ENCODE data around the gene NCBP3.

NCBP3 gene

DNA sequence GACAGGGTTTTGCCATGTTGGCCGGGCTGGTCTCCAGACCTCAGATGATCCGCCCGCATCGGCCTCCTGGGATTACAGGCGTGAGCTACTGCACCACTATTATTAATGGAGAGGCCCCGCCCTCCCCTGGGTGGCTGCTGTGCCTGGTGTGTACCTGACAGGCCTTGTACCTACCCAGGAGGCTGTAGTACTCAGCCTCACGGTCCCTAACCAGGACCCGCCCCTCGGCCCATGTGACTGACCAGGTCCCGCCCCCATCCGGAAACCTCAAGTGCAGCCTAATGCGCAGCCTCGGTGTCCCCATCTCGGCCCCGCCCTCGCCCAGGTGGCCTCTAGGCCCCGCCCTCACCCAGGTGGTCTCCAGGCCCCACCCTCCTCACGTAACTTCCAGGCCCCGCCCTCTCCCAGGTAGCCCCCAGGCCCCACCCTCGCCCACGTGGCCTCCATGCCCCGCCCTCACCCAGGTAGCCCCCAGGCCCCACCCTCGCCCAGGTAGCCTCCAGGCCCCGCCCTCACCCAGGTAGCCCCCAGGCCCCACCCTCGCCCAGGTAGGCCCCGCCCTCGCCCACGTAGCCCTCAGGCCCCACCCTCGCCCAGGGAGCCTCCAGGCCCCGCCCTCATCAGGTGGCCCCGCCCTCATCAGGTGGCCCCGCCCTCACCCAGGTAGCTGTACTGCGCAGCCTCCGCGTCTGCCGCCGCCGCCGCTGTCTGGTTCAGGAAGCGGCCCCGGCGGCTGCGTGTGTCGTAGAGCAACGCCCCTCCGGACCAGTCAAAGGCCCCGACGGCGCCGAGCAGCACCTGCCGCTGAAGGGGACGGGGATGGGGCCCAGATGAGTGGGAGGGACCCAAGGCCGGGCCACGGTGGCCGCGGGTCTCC is 91.3 kb downstream of the NCBP3 start:
- peak; percentile 56 to 63 for DNase-seq (ENCODE audit: low read depth in 2 of 2)

DNA sequence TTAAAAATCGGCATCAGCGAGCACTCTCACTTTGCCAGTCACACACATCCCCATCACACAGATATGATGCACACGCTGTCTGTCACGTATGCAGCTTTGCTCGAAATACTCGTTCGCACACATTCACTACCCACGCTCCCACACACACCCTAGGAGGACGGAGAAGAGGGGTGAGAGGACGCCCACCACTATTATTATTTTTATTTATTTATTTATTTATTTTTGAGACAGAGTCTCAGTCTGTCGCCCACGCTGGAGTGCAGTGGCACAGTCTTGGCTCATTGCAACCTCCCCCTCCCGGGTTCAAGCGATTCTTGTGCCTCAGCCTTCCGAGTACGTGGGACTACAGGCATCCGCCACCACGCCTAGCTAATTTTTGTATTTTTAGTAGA is 92.0 kb downstream of the NCBP3 start:
- DNase-seq (ENCODE audit: low read depth in 2 of 2) = no peak

GRCh38 chr17:3753624-3754023 is 92.4 kb downstream of the NCBP3 start:
- no peak for DNase-seq (ENCODE audit: low read depth in 2 of 2)

Data from stimulated activated CD4-positive, alpha-beta T cell treated with anti-CD3 and anti-CD28 coated beads, Interleukin-15, amount 100 ng/mL, for 48 hours (primary cell).